Measurements from ENCODE around the gene E2F3. TPM values are rescaled to one million over a fixed set of nuclear protein-coding genes. Genes with fewer than 3 reads are reported as not detected.
"Not testable (repeated sequence)": the region's sequence is repeated elsewhere in the genome, so short reads cannot be mapped to it uniquely, and the experiment has no call there.

Gene E2F3
- polyA plus RNA-seq, 6 donors from 2014 or later, result 0.94 to 3.4 (median 2.6) TPM

DNA sequence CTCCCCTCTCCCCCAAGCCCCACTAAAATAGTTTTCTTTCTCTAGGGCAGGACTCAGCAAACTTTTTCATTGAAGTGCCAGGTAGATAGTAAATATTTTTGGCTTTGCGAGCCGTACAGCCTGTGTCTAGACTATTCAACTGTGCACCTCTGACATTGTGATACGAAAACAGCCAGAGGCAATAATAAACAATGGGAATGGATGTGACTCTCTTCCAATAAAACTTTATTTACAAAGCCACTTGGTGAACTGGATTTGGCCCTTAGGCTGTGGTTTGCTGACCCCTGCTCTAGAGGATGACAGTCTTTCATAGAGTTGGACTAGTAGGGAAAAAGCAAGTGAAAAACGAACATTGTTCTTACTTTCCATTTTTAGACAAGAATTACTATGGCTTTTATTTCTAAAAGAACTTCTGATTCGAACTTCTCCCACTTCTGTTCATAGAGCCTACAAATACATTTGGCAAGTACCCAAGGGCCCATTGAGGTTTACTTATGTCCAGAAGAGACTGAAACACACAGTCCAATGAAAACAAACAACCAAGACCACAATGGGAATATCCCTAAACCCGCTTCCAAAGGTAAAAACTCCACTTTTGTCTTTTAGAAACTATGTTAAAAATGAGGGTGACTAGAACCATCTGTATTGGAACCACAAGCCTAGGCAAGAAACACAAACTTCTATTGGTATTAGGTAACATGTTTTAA, 86.1 kb downstream of the E2F3 start:
- no peaks in the 10 kb centered on the region for H3K4me1 Mint-ChIP-seq
- no peak for DNase-seq
- H3K9me3 Mint-ChIP-seq, result no peaks in the 10 kb centered on the region
- peaks cover 28 to 43% of the 10 kb centered on the region in 2 donors for H3K36me3 Mint-ChIP-seq
- no peak overlapping the region for H3K27ac Mint-ChIP-seq
- ATAC-seq (ENCODE audit: low read depth in 2 of 2), result no peak
- H3K4me3 Mint-ChIP-seq, result no peak overlapping the region
- H3K27me3 Mint-ChIP-seq, result no peaks in the 10 kb centered on the region

DNA sequence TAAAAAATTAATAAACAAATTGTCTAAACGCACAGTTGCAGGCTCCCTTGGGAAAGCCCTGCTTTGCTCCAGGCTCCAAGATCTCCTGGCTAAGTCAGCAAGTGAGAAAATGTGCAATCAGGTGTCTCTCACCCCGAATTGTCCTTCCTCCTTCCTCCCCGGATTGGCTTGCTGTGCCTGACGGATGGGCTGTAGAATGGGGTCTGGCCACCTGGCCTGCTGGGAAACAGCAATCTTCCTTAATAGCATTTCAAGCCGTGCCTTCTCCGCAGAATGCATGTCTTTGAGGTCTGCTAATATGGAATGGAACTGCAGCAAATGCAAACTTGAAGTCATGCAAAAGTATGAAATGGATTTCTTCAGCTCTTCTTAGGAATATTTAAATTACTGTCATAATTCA, 88.9 kb downstream of the E2F3 start:
- ATAC-seq (ENCODE audit: low read depth in 2 of 2) (no peak), DNase-seq (no peak)
- Mint-ChIP-seq H3K4me3 (no peak overlapping the region), H3K27me3 (no peaks in the 10 kb centered on the region), H3K36me3 (peaks cover 27 to 28% of the 10 kb centered on the region in 2 donors), H3K9me3 (no peaks in the 10 kb centered on the region), H3K27ac (peak overlapping the region in 1 of 6 donors; percentile 16), H3K4me1 (peaks cover 0 to 5% (median 0%) of the 10 kb centered on the region in 3 donors)

DNA sequence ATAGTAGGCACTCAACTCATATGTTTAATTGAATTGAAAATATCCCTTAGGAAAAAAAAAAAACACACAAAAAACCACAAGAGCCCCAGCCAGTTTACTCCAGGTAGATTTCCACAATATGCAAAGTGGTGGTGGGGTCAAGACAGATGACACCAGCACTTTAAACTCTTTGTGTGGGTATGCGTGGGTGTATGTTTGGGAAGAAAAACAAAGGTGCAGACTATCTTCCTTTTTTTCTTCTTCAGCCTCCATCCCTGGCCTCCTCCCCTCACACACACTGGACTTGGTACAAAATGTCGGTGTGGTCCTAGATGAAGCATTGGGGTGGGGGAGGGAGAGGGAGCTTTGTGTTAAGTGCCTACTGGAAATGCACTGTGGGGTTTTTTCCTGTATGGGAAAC, 90.4 kb downstream of the E2F3 start:
- H3K27me3 Mint-ChIP-seq, result no peaks in the 10 kb centered on the region
- H3K36me3 Mint-ChIP-seq, result peaks cover 21 to 28% of the 10 kb centered on the region in 2 donors
- no peak overlapping the region for H3K27ac Mint-ChIP-seq
- DNase-seq (no peak), ATAC-seq (ENCODE audit: low read depth in 2 of 2) (no peak)
- H3K4me3 Mint-ChIP-seq, result no peak overlapping the region
- no peaks in the 10 kb centered on the region for H3K9me3 Mint-ChIP-seq
- H3K4me1 Mint-ChIP-seq, result peaks cover 0 to 5% (median 0%) of the 10 kb centered on the region in 3 donors

DNA sequence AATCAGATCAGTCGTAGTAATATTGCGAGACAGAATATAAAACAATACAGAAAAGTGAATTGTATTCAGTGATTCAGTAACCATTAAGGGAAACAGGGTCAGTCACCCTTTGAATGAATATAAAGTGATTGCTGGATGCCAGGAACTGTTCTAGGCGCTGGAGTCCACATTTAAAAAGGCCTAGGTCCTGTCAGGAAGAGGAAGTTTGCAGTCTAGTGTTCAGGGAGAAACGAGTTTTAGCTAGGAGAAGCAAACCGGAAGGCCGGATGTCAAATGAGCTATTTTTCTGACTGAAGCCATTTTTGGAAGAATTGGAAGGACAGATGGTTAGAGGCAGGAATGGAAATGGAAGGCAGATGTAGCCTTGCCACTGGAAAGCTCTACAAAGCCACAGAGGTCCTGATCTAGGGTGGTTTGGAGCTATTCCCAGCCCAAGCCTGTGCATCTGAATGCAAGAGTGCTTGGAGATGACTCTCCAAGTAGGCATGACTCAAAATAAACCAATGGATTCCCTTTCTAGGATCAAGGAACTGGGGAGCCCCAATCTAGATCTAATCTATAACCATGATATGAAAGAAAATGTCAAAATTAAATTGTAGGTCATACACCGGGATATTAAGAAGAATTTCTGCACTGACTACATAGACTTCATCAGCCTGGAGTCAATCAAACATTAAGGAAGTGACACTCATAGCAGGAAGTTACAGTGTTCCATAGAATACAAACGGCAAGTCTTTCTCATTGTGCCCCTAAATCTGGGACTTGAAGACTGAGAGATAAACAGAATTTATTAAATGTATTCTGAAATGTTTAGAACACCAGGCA, 95.7 kb downstream of the E2F3 start:
- no peak for ATAC-seq (ENCODE audit: low read depth in 2 of 2)
- Mint-ChIP-seq H3K27ac (no peak overlapping the region), H3K9me3 (no peaks in the 10 kb centered on the region)

DNA sequence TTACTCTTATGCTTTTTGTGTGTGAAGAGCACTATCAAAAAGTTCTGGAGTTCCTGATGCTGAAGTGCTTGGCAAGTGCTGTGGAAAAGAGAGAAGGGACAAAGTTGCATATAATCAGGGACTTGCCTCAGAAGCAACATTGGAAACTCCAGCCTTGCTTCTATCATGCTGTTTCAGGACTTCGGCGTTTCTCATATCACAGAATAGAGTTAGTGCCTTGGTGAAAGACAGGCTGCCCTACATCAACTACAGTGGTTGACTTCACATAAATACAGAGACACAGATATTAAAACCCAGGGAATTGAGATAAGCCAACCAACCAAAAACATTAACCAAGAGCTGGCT, 96.3 kb downstream of the E2F3 start:
- DNase-seq (no peak), ATAC-seq (ENCODE audit: low read depth in 2 of 2) (no peak)
- Mint-ChIP-seq H3K27me3 (no peaks in the 10 kb centered on the region), H3K9me3 (no peaks in the 10 kb centered on the region), H3K27ac (no peak overlapping the region), H3K4me3 (no peak overlapping the region), H3K4me1 (peaks cover 0 to 3% (median 0%) of the 10 kb centered on the region in 3 donors), H3K36me3 (no peaks in the 10 kb centered on the region)

More for the DNA sequence above, 95.7 kb downstream of the E2F3 start:
- no peak for DNase-seq
- no peak overlapping the region for H3K4me3 Mint-ChIP-seq
- H3K36me3 Mint-ChIP-seq, result no peaks in the 10 kb centered on the region
- no peaks in the 10 kb centered on the region for H3K27me3 Mint-ChIP-seq
- H3K4me1 Mint-ChIP-seq, result peaks cover 0 to 5% (median 0%) of the 10 kb centered on the region in 3 donors

DNA sequence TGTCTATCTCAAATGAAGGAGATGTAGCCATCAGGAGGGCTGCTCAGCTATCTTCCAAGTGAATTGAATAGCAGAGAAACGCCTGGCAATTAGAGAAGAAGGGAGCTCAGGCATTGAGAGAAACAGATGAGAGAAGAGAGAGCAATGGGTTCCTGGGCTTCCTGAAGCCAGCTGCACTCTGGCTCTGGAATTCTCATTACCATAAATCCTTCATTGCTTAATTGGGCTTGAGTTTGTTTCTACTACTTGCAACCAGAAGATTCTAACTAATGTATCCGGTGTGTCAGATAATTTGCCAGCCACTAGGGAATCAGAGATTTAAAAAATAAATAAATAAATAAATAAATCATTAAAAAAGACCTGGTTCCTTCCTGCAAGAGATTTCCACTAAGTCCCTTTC, 107.5 kb downstream of the E2F3 start:
- Mint-ChIP-seq H3K27ac (no peak overlapping the region), H3K4me1 (no peaks in the 10 kb centered on the region), H3K27me3 (peaks cover 0 to 19% (median 0%) of the 10 kb centered on the region in 3 donors), H3K36me3 (no peaks in the 10 kb centered on the region), H3K4me3 (no peak overlapping the region), H3K9me3 (peaks cover 0 to 1% (median 0%) of the 10 kb centered on the region in 7 donors)
- ATAC-seq (ENCODE audit: low read depth in 2 of 2) (no peak), DNase-seq (no peak)

DNA sequence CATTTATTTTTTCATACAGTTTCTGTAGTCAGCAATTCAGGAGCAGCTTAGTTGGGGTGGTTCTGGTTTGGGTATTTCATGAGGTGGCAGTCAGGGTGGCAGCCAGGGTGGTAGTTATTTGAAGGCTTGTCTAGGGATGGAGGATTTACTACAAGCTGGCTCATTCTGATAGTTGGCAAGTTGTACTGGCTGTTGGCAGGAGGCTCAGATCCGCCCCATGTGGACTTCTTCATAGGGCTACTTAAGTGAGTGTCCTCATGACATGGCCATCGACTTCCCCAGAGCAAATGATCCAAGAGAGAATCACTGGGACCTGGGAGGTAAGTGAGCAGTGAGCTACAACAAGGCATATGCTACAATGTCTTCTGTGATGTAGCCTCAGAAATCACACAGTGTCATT, 110.2 kb downstream of the E2F3 start:
- no peak overlapping the region for H3K27ac Mint-ChIP-seq
- no peaks in the 10 kb centered on the region for H3K36me3 Mint-ChIP-seq
- DNase-seq (no peak), ATAC-seq (ENCODE audit: low read depth in 2 of 2) (no peak)
- peaks cover 0 to 1% (median 0%) of the 10 kb centered on the region in 7 donors for H3K9me3 Mint-ChIP-seq
- no peaks in the 10 kb centered on the region for H3K4me1 Mint-ChIP-seq
- H3K4me3 Mint-ChIP-seq, result no peak overlapping the region
- H3K27me3 Mint-ChIP-seq, result peaks cover 0 to 19% (median 0%) of the 10 kb centered on the region in 3 donors

DNA sequence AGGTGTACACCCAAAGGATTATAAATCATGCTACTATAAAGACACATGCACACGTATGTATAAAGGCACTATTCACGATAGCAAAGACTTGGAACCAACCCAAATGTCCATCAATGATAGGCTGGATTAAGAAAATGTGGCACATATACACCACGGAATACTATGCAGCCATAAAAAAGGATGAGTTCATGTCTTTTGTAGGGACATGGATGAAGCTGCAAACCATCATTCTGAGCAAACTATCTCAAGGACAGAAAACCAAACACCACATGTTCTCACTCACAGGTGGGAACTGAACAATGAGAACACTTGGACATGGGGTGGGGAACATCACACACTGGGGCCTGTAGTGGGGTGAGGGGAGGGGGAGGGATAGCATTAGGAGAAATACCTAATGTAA, 123.5 kb downstream of the E2F3 start:
- not testable (repeated sequence) for ATAC-seq (ENCODE audit: low read depth in 2 of 2); H3K27ac Mint-ChIP-seq; H3K9me3 Mint-ChIP-seq; H3K4me3 Mint-ChIP-seq; H3K36me3 Mint-ChIP-seq; DNase-seq; H3K4me1 Mint-ChIP-seq
- H3K27me3 Mint-ChIP-seq, result peaks cover 10 to 25% (median 16%) of the 10 kb centered on the region in 3 donors

DNA sequence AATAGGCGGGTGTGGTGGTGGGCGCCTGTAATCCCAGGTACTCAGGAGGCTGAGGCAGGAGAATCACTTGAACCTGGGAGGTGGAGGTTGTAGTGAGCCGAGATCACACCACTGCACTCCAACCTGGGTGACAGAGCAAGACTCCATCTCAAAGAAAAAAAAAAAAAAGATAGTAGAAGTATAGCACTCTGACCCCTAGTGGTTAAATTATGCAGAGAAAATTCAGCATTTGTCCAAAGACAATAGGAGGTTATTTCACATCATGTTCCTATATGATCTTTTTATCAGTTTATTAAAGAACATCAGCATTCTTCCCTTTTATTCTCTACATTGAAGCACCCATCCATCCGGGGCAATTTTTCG, 127.4 kb downstream of the E2F3 start:
- Mint-ChIP-seq H3K4me3 (peak overlapping the region in 4 of 8 donors; percentile 12 to 79 (median 44)), H3K27ac (peak overlapping the region in 2 of 6 donors; percentile 60 to 83)
- H3K27me3 Mint-ChIP-seq, H3K9me3 Mint-ChIP-seq, H3K4me1 Mint-ChIP-seq, H3K36me3 Mint-ChIP-seq: not testable (repeated sequence)
- ATAC-seq (ENCODE audit: low read depth in 2 of 2) (peak; percentile 64 to 71), DNase-seq (peak; percentile 48)

DNA sequence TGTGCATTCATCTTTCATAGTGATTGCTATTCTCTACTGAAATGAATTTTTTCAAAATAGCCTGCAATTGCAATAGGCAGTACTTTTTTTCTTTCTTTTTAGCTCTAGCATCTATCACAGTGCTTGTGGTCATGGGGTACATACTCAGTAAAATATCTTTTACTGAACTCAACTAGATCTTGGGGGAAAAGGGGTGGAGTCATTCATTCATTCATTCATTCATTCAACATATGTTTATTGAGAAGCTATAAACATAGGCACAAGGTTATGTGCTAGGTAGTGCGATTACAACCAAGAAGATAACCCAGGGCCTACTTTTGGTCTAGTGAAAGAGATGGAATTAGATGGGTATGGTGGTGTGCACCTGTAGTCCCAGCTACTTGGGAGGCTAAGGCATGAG, 131.2 kb downstream of the E2F3 start:
- peak overlapping the region in 2 of 8 donors; percentile 34 to 63 for H3K4me3 Mint-ChIP-seq
- H3K36me3 Mint-ChIP-seq, result peaks cover 11 to 16% of the 10 kb centered on the region in 2 donors
- peaks cover 0 to 1% (median 0%) of the 10 kb centered on the region in 7 donors for H3K9me3 Mint-ChIP-seq
- H3K27ac Mint-ChIP-seq, result no peak overlapping the region
- peaks cover 22 to 34% (median 25%) of the 10 kb centered on the region in 3 donors for H3K4me1 Mint-ChIP-seq
- ATAC-seq (ENCODE audit: low read depth in 2 of 2) (no peak), DNase-seq (no peak)
- peaks cover 0 to 7% (median 0%) of the 10 kb centered on the region in 3 donors for H3K27me3 Mint-ChIP-seq

DNA sequence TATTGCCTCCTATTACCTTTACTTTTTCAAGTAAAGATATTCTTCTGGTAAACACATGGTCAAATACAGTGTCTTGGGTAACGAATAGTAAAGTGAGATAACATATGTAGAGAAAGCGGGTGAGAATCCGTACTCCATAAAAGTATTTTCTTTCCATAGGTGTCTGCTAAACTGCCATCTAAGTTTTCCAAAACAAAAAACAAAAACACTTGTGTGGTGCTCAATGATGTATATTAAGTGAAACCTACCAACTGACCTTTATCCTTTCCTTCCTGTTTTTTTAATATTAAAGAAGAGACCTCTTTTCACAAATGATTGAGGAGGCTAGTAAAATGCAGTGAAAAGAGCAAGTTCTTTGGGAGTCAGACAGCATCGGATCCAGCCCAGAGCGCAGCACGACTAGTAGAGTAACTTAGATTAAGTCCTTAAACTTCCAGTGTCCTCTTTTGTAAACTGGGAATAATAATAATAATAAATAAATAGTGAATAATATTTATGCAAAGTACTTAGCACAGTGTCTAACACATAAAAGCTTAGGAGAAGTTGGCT, 132.1 kb downstream of the E2F3 start:
- no peak for ATAC-seq (ENCODE audit: low read depth in 2 of 2)
- Mint-ChIP-seq H3K4me3 (peak overlapping the region; percentile 69 to 100 (median 97)), H3K9me3 (peaks cover 0 to 1% (median 0%) of the 10 kb centered on the region in 7 donors), H3K4me1 (peaks cover 20 to 35% (median 22%) of the 10 kb centered on the region in 3 donors), H3K27ac (peak overlapping the region in 5 of 6 donors; percentile 44 to 99 (median 98)), H3K27me3 (peaks cover 0 to 7% (median 0%) of the 10 kb centered on the region in 3 donors), H3K36me3 (peaks cover 15 to 17% of the 10 kb centered on the region in 2 donors)
- no peak for DNase-seq

DNA sequence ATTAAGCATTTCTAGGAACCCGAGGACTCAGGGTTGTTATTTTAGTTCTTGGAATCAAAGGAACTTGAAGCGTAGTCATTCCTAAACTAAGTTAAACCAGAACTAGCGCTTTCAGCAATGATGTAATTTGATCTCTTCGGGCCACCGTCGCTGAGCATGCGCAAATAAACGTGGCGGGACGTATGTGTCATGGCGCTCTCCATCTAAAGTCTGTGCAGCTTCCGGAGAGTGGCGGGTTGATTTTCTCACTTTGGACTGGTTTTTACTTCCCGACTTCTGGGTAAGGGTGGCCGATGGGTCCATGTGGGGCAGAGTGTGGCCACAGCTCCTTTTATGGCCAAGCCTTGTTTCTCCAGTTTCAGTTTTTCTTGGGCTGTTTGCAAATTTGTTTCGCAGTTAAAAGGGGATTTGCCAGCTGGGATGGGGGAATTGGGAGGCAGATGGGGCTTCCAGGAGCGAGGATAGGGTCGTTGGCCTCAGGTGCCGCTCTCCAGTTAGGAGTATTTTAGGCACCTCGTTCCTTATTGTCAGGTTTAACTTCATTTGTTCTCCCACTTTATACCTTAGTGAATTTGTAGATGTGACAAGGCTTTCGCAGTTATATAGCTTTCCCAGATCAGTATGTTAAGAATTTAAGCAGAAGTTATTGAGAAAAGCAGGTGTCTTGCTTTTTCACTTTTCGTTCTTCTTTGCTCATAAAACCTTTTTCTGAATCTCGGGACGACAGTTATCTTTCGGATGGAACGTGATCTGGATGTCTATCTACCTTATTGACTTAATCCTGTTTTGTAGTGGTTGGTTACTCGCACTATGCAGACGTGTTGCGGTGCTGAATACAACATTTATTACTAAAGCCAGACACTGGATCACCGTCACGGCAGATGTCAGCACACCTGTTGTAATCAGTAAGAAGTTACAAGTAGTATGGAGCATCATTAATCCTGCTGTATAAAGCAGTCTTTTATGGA, 132.9 kb downstream of the E2F3 start, which contains the start of gene CDKAL1:
Gene CDKAL1, plus strand, starts transcription at position 163 of the 968 bp plus-strand sequence. CDS start 11,894 bp downstream, outside the sequence.
- peaks cover 0 to 1% (median 0%) of the 10 kb centered on the region in 7 donors for H3K9me3 Mint-ChIP-seq
- H3K27me3 Mint-ChIP-seq, result peaks cover 0 to 7% (median 0%) of the 10 kb centered on the region in 3 donors
- H3K27ac Mint-ChIP-seq, result peak within 1 kb of the TSS; percentile 97 to 99 (median 98)
- H3K4me1 Mint-ChIP-seq, result peaks cover 20 to 40% (median 25%) of the 10 kb centered on the region in 3 donors
- ATAC-seq (ENCODE audit: low read depth in 2 of 2) (peak; percentile 91 to 92), DNase-seq (peak; percentile 82)
- H3K36me3 Mint-ChIP-seq, result peaks cover 15 to 23% of the 10 kb centered on the region in 2 donors
- peak within 1 kb of the TSS; percentile 95 to 100 (median 98) for H3K4me3 Mint-ChIP-seq
